ACHN (cell line): ENCODE data around the gene A2M.

Experiments used
- DNase-seq: peaks from one replicate; pipeline ENCODE4 v3.0.0-alpha.2; 2015
- in situ Hi-C: cut with HindIII; loops from 2 replicates; pipeline ENCODE4 v1.10.0; 2017; ENCODE audit warnings: low sequenced_read_pairs, low pct_ligation_motif_present, low pct_unique_long_range_greater_than_20kb

Gene A2M

GRCh38 chr12:9027161-9028059, 88.3 kb downstream of the A2M start:
- in situ Hi-C loops, result no loop called here
- no peak for DNase-seq

DNA sequence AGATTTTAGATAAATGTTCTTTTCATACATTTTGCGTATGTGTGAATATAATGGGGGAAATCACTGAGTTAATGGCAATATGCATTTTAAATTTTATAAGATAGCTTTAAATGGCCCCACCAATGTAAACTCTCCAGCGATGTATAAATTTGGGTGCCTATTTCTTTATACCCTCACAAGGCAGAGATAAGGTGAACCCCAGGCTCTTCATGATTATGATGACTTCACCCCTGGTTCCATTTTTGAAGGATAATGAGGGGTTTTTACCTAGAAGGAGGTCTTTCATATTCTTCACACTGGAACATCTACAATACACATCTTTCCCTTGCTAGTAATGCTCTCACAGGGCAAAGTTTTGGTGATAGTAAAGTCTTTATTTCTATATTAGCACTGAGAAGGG, 91.2 kb downstream of the A2M start:
- no peak for DNase-seq
- in situ Hi-C loops, result no loop called here

DNA sequence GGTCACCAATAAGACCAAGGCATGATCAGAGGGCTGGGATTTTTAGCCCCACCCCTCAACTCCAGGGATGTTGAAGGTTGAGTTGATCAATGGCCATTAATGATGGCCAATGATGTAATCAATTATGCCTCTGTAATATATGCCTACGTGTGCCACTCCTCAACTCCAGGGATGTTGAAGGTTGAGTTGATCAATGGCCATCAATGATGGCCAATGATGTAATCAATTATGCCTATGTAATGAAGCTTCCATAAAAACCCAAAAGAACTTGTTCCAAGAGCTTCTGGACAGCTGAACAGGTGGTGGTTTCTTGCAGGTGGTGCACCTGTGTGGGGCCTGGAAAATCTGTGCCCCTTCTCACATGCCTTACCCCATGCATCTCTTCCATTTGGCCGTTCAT, 93.1 kb downstream of the A2M start:
- in situ Hi-C loops, result no loop called here
- no peak for DNase-seq
